H4 (cell line): Measurements from ENCODE around the gene SCNN1G. TPM values are rescaled to one million over a fixed set of nuclear protein-coding genes. Genes with fewer than 3 reads are reported as not detected.
"Not testable (repeated sequence)": the region's sequence is repeated elsewhere in the genome, so short reads cannot be mapped to it uniquely, and the experiment has no call there.

Experiments
- DNase-seq: peaks from one replicate; pipeline ENCODE4 v3.0.0-alpha.2; 2015; ENCODE audit warnings: low spot score
- total RNA-seq: library from RNA; depleted of rRNA; stranded (reverse); fragments of >200 nt; shearing (Covaris generic); gene quantifications from 2 replicates; pipeline ENCODE4 v1.2.3, GENCODE V29; 2014; rRNA removed

SCNN1G gene
- not detected in 2 replicates for total RNA-seq

GRCh38 chr16:23182679-23183542 lies at the start of gene SCNN1G:
SCNN1G (plus strand) TSS chr16:23182745; CDS start chr16:23186272, 3,527 bp downstream.
- no peak for DNase-seq

- no peak for DNase-seq
These were observed 49.6 kb upstream of the SCNN1G start for GRCh38 chr16:23132775-23133463.

- no peak for DNase-seq
These were observed 48.3 kb upstream of the SCNN1G start for GRCh38 chr16:23134274-23134673.

DNA sequence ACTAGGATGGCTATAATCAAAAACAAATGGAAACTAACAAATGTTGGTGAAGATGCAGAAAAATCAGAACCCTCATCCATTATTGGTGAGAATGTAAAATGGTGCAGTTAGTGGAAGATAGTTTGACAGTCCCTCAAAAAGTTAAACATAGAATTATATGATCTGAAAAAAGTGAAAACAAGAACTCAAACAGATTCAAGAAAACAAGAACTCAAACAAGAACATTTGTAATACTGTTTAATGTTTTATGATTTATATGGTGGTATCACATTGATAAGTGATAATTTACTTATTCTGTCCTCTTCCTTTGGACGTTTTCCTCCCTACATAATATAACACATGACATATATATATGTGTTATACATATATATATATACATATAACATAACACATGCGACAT lies 45.3 kb upstream of the SCNN1G start:
- DNase-seq, result no peak

GRCh38 chr16:23137818-23138217 lies 44.7 kb upstream of the SCNN1G start:
- no peak for DNase-seq

DNA sequence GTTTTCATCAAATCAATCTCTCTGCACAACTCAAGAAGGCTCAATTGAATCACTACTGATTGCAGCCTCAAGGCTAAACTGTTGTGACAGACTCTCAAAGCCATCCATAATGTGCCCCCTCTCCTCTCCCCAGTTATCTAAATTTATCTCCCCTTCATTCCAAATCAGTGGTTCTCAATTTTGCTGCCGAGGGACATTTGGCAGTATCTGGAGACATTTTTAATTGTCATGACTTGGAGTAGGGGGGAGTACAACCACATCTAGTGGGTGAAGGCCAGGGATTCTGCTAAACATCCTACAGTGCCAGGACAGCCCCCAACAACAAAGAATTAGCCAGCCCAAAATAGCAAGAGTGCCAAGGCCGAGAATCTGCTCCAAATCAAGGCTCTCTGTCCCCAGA lies 42.4 kb upstream of the SCNN1G start:
- no peak for DNase-seq

DNA sequence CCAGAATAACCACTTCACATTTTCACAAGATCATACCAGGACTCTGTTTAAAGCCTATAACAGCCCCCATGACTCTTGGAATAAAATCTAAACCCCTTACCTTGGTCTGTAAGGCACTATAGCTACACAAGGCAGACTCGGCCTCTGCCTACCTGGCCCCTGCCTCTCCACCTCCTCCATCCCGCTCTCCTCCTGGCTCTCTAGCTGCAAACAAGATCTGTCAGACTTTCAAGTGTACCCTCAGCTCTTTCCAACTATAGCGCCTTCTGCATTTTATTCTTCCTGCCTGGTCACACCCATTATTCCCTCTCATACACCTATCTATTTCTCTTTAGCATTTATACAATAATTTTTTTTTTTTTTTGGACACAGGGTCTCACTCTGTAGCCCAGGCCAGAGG lies 41.5 kb upstream of the SCNN1G start:
- no peak for DNase-seq

DNA sequence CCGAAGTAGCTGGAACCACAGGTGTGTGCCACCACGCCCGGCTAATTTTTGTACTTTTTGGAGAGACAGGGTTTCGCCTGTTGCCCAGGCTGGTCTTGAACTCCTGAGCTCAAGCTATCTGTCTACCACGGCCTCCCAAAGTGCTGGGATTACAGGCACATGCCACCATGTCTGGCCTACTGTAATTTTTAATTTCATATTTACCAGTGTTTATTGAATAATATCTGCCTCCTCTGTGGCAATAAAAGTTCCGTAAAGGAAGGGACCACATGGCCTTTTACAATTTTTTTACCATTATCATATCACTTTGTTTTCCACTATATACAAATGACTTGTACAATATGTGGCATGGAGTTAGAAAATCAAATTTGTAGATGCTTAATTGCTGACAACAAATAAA lies 41.0 kb upstream of the SCNN1G start:
- DNase-seq, result no peak

DNA sequence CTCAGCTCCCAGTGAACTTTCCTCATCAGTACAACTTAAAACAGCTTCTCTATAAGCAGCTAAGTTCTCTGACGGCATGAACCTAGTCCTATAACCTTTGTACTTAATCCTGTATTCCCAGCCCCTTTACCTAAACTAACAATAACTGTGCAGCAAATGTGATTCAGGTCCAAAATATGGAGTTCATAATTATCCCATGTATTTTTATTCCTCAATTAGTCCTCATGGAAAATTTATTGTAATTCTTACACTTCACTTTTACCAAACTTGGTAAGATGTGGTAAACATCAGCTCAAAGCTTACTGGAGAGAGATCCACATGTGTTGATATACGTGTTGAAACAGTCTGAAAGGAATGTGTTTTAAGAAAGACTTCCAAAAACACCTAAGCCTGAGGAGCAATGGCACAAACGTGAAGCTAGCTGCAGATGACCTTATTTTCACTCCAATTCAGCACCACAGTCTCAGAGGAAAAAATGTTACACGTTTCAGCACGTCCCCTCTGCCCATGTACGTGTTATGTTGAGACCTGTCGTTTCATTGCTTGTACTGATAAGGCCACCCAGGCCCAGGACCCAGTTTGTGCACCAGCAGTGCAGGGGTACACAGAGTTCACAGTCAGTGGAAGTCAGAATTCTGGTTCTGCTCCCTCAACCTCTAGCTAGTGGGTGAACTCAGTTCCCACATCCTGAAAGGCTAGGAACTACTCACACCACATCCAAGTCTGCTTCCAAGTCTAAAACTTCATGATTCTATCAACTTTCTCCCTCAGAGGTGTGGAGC lies 40.4 kb upstream of the SCNN1G start:
- DNase-seq, result no peak

- no peak for DNase-seq
These were observed 39.2 kb upstream of the SCNN1G start for GRCh38 chr16:23143391-23143790.

- not testable (repeated sequence) for DNase-seq
These were observed 38.2 kb upstream of the SCNN1G start for GRCh38 chr16:23144393-23144792.

GRCh38 chr16:23145186-23145585 lies 37.4 kb upstream of the SCNN1G start:
- DNase-seq, result no peak

DNA sequence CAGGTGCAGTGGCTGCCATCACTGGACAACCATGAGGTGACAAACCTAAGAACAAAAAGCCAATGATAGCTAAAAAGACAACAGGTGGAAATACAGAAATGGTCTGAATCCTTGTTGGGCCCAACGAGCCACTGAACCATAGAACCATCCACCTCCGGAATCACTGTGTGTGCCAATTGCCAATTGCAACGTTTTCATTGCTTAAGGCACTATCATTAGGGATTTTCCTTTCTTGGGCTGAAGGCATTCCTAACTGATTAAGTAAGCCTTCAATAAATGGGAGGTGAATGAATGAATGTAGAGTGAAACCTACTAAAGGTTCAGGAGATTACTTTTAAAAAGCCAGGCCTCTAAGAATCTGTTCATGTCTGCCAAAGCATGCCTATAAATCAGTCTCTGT lies 36.9 kb upstream of the SCNN1G start:
- peak; percentile 31 for DNase-seq

DNA sequence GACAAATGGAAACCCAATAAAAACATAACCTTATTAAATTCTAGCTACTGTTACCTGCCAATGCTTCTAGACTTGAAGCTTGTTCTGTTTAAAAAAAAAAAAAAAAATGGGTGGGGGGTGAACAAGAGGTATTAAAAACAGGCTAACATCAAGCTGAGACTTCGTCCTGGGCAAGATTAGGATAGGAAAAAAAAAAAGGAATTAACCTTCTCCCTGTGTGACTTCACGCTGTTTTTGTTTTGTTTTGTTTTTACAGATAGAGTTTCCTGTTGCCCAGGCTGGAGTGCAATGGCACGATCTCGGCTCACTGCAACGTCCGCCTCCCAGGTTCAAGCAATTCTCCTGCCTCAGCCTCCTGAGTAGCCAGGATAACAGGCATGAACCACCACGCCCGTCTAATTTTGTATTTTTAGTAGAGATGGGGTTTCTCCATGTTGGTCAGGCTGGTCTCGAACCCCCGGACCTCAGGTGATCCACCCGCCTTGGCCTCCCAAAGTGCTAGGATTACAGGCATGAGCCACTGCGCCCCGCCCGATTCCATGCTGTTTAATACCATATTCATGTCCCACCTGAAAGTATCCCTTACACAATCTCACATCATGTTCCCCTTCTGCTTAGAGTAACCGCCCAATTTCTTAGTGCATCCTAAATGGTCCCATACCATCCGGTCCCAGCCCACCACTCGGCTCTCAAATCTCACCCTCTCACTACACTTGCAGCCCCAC lies 35.5 kb upstream of the SCNN1G start:
- DNase-seq, result no peak

DNA sequence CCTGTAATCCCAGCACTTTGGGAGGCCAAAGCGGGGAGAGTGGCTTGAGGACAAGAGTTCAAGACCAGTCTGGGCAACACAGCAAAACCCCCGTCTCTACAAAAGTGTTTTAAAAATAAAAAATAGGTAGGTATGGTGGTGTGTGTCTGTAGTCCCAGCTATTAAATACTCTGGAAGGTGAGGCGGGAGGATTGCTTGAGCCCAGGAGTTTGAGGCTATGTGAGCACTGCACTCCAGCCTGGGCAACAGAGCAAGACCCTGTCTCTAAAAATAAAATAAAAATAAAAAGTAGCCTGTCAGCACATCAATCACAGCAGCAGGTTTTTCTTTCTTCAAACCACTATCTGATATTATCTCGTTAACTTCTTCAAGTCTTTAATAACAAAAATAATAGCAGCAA lies 34.9 kb upstream of the SCNN1G start:
- DNase-seq, result no peak

DNA sequence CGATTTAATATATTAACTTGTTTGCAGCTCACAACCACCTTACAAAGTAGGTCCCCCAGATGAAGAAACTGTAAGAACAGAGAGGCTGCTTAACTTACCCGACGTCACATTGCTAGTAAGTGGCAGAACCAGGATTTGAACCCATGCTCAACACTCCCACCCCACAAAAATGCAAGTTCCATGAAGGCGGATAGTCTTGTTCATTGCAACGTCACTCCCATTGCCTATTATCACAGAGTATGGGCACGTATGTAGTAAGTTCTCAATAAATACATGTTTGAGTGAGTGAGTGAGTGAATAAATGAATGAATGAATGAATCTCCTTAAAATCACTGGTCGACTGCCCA lies 34.4 kb upstream of the SCNN1G start:
- no peak for DNase-seq

DNA sequence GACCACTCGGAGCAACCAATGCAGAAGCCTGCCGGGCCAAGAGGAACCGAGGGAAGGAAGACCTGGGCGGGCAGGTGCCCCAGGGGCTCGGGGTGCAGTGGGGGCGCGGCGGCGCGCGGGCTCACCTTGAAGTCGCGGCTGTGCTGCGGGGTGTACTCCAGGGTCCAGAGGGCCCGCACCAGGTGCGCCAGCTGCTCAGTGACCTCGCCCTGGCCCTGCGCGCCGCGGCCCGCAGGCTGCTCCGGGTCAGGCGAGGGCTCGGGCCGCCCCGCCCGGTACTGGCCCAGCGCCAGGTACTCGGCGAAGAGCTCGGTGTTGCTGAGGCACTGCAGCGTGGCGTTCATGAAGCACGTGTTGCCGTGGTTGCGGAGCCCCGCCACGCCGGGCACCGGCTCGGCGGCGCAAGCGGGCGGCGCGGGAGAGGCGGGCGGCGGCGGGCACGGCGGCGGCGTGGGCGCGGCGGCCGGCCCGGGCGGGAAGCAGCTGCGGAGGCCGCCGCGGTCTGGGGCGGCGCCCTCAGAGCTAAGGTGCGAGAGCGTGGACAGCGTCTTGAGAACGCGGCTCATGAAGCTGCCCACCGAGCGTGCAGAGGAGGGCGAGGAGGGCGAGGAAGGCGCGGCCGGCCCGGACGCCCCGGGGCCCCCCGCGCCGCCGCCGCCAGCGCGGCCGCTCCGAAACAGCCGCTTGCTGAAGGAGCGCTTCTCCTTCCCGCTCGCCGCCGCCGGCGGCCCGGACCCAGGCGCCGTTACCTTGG lies 33.9 kb upstream of the SCNN1G start:
- peak; percentile 23 for DNase-seq

DNA sequence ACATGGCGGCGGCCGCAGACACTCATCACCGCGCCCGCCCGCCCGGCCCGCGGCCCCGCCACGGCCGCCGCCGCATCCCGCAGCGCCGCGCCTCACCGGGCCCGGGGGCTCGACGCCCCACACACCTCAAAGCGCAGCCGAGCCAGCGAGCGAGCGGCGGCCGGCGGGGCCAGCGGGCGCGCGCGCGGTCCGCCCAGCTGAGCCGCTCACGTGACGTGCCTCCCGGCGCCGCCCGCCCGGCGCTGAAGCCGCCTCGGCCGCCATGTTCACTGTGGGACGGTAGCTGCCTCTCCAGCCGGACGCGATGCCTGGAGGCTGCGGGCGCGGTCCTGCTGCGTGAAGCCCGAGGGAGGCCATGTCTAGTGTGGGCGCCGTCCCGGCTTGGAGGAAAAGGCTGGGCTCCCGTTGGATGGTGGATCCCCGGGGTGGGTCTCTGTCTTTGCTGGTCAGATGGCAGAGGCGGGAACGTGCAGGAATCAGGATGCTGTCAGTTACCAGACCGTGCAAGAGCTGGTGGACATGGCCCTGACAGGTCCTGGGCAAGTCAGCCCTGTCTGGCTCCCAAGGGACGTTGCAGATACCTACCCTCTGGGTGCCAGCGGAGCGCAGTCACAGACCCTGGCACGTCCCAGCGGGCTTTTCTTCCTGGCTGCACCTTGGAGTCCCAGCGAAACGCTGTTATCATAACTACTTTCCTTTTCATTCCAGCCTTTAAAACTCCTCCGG lies 33.1 kb upstream of the SCNN1G start, which contains the start of gene USP31:
USP31 (minus strand) TSS at position 186 of the 726 bp plus-strand sequence; CDS start at position 4, 182 bp downstream.
- peak; percentile 96 for DNase-seq

DNA sequence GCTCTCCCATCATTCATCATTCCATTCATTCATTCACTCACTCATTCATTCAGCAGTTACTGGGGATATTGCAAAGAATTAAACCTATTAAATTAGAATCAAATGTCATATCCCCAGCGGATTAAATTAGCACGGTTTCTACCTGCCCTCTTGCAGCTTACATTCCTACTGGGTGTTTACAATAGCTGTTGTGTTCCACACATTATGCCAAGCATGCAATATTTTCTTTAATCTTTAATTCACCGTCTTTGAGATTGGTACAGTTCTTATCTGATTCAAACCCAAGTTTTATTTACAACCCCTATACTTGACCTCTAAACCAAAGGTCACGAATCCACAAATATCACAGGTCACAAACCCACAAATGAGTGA lies 32.6 kb upstream of the SCNN1G start:
- DNase-seq, result no peak
